ENCODE data around the gene GSN.

GSN gene

GRCh38 chr9:121317737-121318630 lies 50.0 kb downstream of the GSN start:
- TF ChIP-seq ZFX (IDR thresholded peaks at IDR 0.05) (no peak), CTCF (conservative IDR thresholded peaks at IDR 0.05) (no peak)
- no peak overlapping the region for H3K27ac ChIP-seq

GRCh38 chr9:121318631-121319382 lies 50.8 kb downstream of the GSN start:
- H3K27ac ChIP-seq, result no peak overlapping the region
- no peak for TF ChIP-seq CTCF (conservative IDR thresholded peaks at IDR 0.05)
- TF ChIP-seq ZFX (IDR thresholded peaks at IDR 0.05), result no peak

- TF ChIP-seq CTCF (conservative IDR thresholded peaks at IDR 0.05) (no peak), ZFX (IDR thresholded peaks at IDR 0.05) (no peak)
- no peak overlapping the region for H3K27ac ChIP-seq
These were observed 51.4 kb downstream of the GSN start for GRCh38 chr9:121319383-121319780.

GRCh38 chr9:121321016-121321503 lies 53.1 kb downstream of the GSN start:
- TF ChIP-seq ZFX (IDR thresholded peaks at IDR 0.05) (no peak), CTCF (conservative IDR thresholded peaks at IDR 0.05) (no peak)
- H3K27ac ChIP-seq, result no peak overlapping the region

- TF ChIP-seq CTCF (conservative IDR thresholded peaks at IDR 0.05) (no peak), ZFX (IDR thresholded peaks at IDR 0.05) (no peak)
- H3K27ac ChIP-seq, result peak overlapping the region; percentile 50
These were observed 54.2 kb downstream of the GSN start for GRCh38 chr9:121322037-121322736.

- TF ChIP-seq CTCF (conservative IDR thresholded peaks at IDR 0.05), result no peak
- TF ChIP-seq ZFX (IDR thresholded peaks at IDR 0.05), result no peak
- H3K27ac ChIP-seq, result peak overlapping the region; percentile 50
These were observed 54.9 kb downstream of the GSN start for GRCh38 chr9:121322737-121323448.

Data from C4-2B (cell line).